HG03558 (cell line): ENCODE results near the gene MFSD2B.
"Not testable (repeated sequence)": the region's sequence is repeated elsewhere in the genome, so short reads cannot be mapped to it uniquely, and the experiment has no call there.

Source experiments
- ATAC-seq: cut with Tn5 transposase; IDR thresholded peaks from one replicate; pipeline ENCODE4 v1.9.1; 2021; ENCODE audit warnings: moderate number of reproducible peaks; ENCODE audit not compliant: unreplicated experiment; ENCODE audit errors: extremely low read depth

MFSD2B gene

GRCh38 chr2:24017711-24018110 is 7.8 kb downstream of the MFSD2B start:
- ATAC-seq, result no peak

GRCh38 chr2:24018241-24018640 is 8.4 kb downstream of the MFSD2B start:
- no peak for ATAC-seq

- no peak for ATAC-seq
Observed at GRCh38 chr2:24019729-24020128, 9.8 kb downstream of the MFSD2B start.

GRCh38 chr2:24020244-24020643 is 10.4 kb downstream of the MFSD2B start:
- no peak for ATAC-seq

- no peak for ATAC-seq
Observed at GRCh38 chr2:24021122-24021998, 11.5 kb downstream of the MFSD2B start.

- ATAC-seq, result no peak
Observed at GRCh38 chr2:24022324-24022974, 12.6 kb downstream of the MFSD2B start.

GRCh38 chr2:24022975-24023575 is 13.2 kb downstream of the MFSD2B start:
- ATAC-seq, result no peak

- no peak for ATAC-seq
Observed at GRCh38 chr2:24024018-24024417, 14.1 kb downstream of the MFSD2B start.

GRCh38 chr2:24024996-24025663 is 15.2 kb downstream of the MFSD2B start:
- no peak for ATAC-seq

- no peak for ATAC-seq
Observed at GRCh38 chr2:24026233-24026632, 16.3 kb downstream of the MFSD2B start.

- ATAC-seq, result no peak
Observed at GRCh38 chr2:24038786-24039499, 29.1 kb downstream of the MFSD2B start.

- ATAC-seq, result no peak
Observed at GRCh38 chr2:24040511-24040910, 30.6 kb downstream of the MFSD2B start.

GRCh38 chr2:24043133-24043532 is 33.2 kb downstream of the MFSD2B start:
- not testable (repeated sequence) for ATAC-seq

- no peak for ATAC-seq
Observed at GRCh38 chr2:24045511-24046508, 35.9 kb downstream of the MFSD2B start.

GRCh38 chr2:24046599-24046929 is 36.7 kb downstream of the MFSD2B start:
- ATAC-seq, result no peak

- ATAC-seq, result peak; percentile 97
Observed at GRCh38 chr2:24046930-24047702, 37.2 kb downstream of the MFSD2B start, which contains the start of gene WDCP. Gene WDCP, minus strand, starts transcription at chr2:24047391. Its CDS starts 7,897 bp downstream, at chr2:24039494.

GRCh38 chr2:24047703-24048033 is 37.8 kb downstream of the MFSD2B start:
- ATAC-seq, result no peak

- no peak for ATAC-seq
Observed at GRCh38 chr2:24048769-24049484, 39.0 kb downstream of the MFSD2B start.
